ENCODE results near the gene VANGL2. TPM values are rescaled to one million over a fixed set of nuclear protein-coding genes. Genes with fewer than 3 reads are reported as not detected.
A peak's percentile ranks its signal among the peaks of the same experiment; 100 is the strongest.

The VANGL2 gene
- total RNA-seq, 2 donors from 2014 or later, result 3.6 to 7.8 TPM

DNA sequence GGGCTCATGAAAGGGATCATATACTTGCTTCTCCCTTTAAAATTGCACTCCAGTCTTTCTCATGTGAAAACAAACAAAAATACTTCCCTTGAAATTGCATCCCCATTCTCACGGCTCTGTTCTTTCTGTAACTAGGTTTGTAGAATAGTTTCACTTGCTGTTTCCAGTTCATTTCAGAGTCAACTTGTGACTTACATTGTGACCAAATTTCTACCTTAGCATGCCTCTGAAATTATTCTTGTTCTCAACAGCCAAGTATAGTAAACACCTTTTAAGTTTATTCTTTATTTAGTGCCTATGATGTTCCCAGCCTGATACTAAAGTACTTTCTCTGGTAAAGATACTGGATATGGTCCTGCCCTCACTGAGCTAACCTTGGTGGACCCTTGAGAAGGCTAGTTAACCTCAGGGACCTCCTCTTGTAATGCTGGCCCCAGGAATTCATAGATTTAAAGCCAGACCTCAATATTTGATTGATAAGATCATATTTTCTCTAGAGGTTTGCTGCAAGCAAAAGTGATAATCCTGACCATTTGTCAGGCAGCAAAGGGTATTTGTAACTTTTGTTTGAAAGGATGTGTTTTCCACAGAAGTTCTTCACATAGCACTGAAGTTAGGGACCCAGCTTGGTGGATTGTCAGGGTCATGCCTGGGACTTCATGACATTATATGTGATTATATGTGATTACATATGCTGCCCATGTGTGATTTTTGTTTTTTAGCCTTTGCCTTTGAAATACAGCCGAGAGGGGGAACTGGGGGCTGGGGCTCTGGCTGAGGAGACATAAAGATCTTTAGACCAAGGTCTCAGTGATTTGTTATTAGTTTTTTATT lies 29.6 kb downstream of the VANGL2 start:
- intact Hi-C loops (cut with DNase I), result loop anchor here (5.0 kb wide), 1 partner anchor 177 kb away; no protein-coding TSS in a partner anchor
- TF ChIP-seq POLR2A (IDR thresholded peaks at IDR 0.05) (no peak), CTCF (IDR thresholded peaks at IDR 0.05) (no peak)
- DNase-seq, result no peak
- no peak overlapping the region for H3K4me3 ChIP-seq
- peaks cover 0 to 3% of the 10 kb centered on the region in 2 donors for H3K36me3 ChIP-seq (replicated peaks in 1 of 2; ENCODE audit: insufficient read depth in 1 of 2, low read depth in 2 of 2)
- no peak for ATAC-seq
- peak overlapping the region in 1 of 4 donors; percentile 41 for H3K27ac ChIP-seq
- 54 to 56% methylated on average over 2 of the region's 2 CpGs for WGBS, 2 donors
- H3K27me3 ChIP-seq, result no peaks in the 10 kb centered on the region
- H3K4me1 ChIP-seq, result peaks cover 13% of the 10 kb centered on the region
- no peaks in the 10 kb centered on the region for H3K9me3 ChIP-seq

- H3K4me1 ChIP-seq, result peaks cover 13% of the 10 kb centered on the region
- ATAC-seq (no peak), DNase-seq (no peak)
- no peak overlapping the region for H3K27ac ChIP-seq
- WGBS, 2 donors, result 75 to 88% methylated on average over 5 of the region's 5 CpGs
- no peak overlapping the region for H3K4me3 ChIP-seq
- no peaks in the 10 kb centered on the region for H3K9me3 ChIP-seq
- no peaks in the 10 kb centered on the region for H3K27me3 ChIP-seq
- TF ChIP-seq POLR2A (IDR thresholded peaks at IDR 0.05) (no peak), CTCF (IDR thresholded peaks at IDR 0.05) (no peak)
- H3K36me3 ChIP-seq (replicated peaks in 1 of 2; ENCODE audit: insufficient read depth in 1 of 2, low read depth in 2 of 2), result no peaks in the 10 kb centered on the region
- intact Hi-C loops (cut with DNase I), result no loop called here
These were observed 30.6 kb downstream of the VANGL2 start for GRCh38 chr1:160431006-160431405.

GRCh38 chr1:160431571-160431970 lies 31.2 kb downstream of the VANGL2 start:
- no peaks in the 10 kb centered on the region for H3K27me3 ChIP-seq
- H3K4me3 ChIP-seq, result no peak overlapping the region
- no peaks in the 10 kb centered on the region for H3K36me3 ChIP-seq (replicated peaks in 1 of 2; ENCODE audit: insufficient read depth in 1 of 2, low read depth in 2 of 2)
- H3K4me1 ChIP-seq, result peaks cover 13% of the 10 kb centered on the region
- no peak overlapping the region for H3K27ac ChIP-seq
- intact Hi-C loops (cut with DNase I), result no loop called here
- H3K9me3 ChIP-seq, result no peaks in the 10 kb centered on the region
- WGBS, 2 donors, result 86 to 91% methylated on average over 2 of the region's 2 CpGs
- no peak for TF ChIP-seq CTCF (IDR thresholded peaks at IDR 0.05)
- TF ChIP-seq POLR2A (IDR thresholded peaks at IDR 0.05), result no peak
- ATAC-seq (no peak), DNase-seq (no peak)

GRCh38 chr1:160432371-160432786 lies 32.0 kb downstream of the VANGL2 start:
- peaks cover 13% of the 10 kb centered on the region for H3K4me1 ChIP-seq
- ATAC-seq (no peak), DNase-seq (no peak)
- intact Hi-C loops (cut with DNase I), result no loop called here
- no peaks in the 10 kb centered on the region for H3K9me3 ChIP-seq
- H3K27ac ChIP-seq, result no peak overlapping the region
- H3K4me3 ChIP-seq, result no peak overlapping the region
- no peaks in the 10 kb centered on the region for H3K36me3 ChIP-seq (replicated peaks in 1 of 2; ENCODE audit: insufficient read depth in 1 of 2, low read depth in 2 of 2)
- TF ChIP-seq POLR2A (IDR thresholded peaks at IDR 0.05), result no peak
- no peak for TF ChIP-seq CTCF (IDR thresholded peaks at IDR 0.05)
- no peaks in the 10 kb centered on the region for H3K27me3 ChIP-seq

DNA sequence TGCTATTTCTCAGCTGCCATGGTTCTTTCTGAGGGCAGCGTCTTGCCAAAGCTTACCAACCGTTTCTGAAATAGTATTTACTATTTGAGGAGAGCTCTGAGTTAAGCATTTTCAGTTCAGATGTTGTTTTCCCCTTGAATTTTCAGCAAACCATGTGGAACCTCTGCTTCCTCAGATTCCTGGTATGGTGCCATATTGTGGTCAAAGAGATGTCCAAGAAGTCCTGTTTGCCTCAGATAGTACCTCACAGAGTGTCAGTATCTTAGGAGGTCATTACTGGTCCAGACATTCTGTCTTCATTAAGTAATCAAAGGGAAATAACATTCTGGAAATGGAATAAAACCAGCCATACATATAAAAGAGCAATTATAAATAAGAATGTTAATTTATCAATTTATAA lies 36.6 kb downstream of the VANGL2 start:
- intact Hi-C loops (cut with DNase I), result no loop called here
- Histone ChIP-seq H3K36me3 (replicated peaks in 1 of 2; ENCODE audit: insufficient read depth in 1 of 2, low read depth in 2 of 2) (no peaks in the 10 kb centered on the region), H3K27ac (no peak overlapping the region), H3K9me3 (no peaks in the 10 kb centered on the region), H3K4me3 (no peak overlapping the region), H3K4me1 (no peaks in the 10 kb centered on the region), H3K27me3 (no peaks in the 10 kb centered on the region)
- 52 to 78% methylated on average over 2 of the region's 2 CpGs for WGBS, 2 donors
- DNase-seq (no peak), ATAC-seq (no peak)
- TF ChIP-seq CTCF (IDR thresholded peaks at IDR 0.05), result no peak
- TF ChIP-seq POLR2A (IDR thresholded peaks at IDR 0.05), result no peak
